Stimulated activated effector memory CD8-positive, alpha-beta T cell treated with anti-CD3 and anti-CD28 coated beads, Interleukin-12 subunit alpha, Interleukin-12 subunit beta, amount 100 ng/mL, for 72 hours (primary cell): ENCODE data around the gene ARID3A.

Experiments
- ATAC-seq: fragments of 150-1000 bp; cut with Tn5 transposase; 2 replicates; pipeline ENCODE4 v1.10.0; 2021
- DNase-seq, 2 donors: peaks; one replicate each; pipeline ENCODE4 v3.0.0; 2021 to 2022; ENCODE audit warnings: low spot score in 2 of 2
- H3K27ac Mint-ChIP-seq: one replicate; pipeline ENCODE4 v1.8.0; 2022; ENCODE audit warnings: mild to moderate bottlenecking, mixed read lengths
- H3K36me3 Mint-ChIP-seq: one replicate; pipeline ENCODE4 v1.8.0; 2022; ENCODE audit warnings: mild to moderate bottlenecking, mixed read lengths
- H3K4me1 Mint-ChIP-seq: one replicate; pipeline ENCODE4 v1.8.0; 2022; ENCODE audit warnings: mixed read lengths
- H3K4me3 Mint-ChIP-seq: one replicate; pipeline ENCODE4 v1.8.0; 2022; ENCODE audit warnings: mild to moderate bottlenecking, mixed read lengths
- H3K9me3 Mint-ChIP-seq: one replicate; pipeline ENCODE4 v1.8.0; 2022; ENCODE audit warnings: mixed read lengths

The ARID3A gene

GRCh38 chr19:918152-918437 lies 7.7 kb upstream of the ARID3A start:
- Mint-ChIP-seq H3K27ac (no peak overlapping the region), H3K9me3 (no peaks in the 10 kb centered on the region), H3K4me1 (peaks cover 22% of the 10 kb centered on the region), H3K4me3 (peak overlapping the region; percentile 70), H3K36me3 (peaks cover 18% of the 10 kb centered on the region)
- no peak for DNase-seq
- no peak for ATAC-seq

DNA sequence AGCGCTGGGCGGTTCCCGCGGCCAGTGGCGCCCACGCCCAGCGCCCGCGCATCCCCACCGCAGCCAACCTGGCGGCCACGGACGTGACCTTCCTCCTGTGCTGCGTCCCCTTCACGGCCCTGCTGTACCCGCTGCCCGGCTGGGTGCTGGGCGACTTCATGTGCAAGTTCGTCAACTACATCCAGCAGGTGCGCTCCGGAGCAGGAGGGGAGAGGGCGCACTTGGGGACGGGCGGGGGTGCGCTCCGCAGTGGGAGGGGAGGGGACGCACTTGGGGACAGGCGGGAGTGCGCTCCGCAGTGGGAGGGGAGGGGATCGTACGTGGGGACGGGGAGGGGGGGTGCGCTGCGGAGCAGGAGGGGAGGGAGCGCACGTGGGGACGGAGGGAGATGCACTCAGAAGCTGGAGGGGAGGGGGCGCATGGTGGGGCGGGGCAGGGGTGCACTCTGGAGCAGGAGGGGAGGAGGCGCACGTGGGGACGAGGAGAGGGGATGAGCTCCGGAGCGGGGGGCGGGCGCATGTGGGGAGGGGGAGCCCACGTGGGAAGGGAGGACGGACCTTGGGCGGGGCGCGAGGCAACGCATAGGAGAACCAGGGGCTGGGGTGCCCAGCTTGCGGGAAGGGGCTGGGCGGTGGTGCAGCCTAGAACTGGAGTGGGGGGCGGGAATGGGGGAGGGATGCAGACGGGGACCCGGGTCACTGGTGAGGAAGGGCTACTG lies 7.2 kb upstream of the ARID3A start:
- DNase-seq (no peak), ATAC-seq (no peak)
- no peak overlapping the region for H3K27ac Mint-ChIP-seq
- H3K9me3 Mint-ChIP-seq = no peaks in the 10 kb centered on the region
- peak overlapping the region; percentile 70 for H3K4me3 Mint-ChIP-seq
- peaks cover 18% of the 10 kb centered on the region for H3K36me3 Mint-ChIP-seq
- peaks cover 22% of the 10 kb centered on the region for H3K4me1 Mint-ChIP-seq

- H3K36me3 Mint-ChIP-seq = peaks cover 22% of the 10 kb centered on the region
- H3K9me3 Mint-ChIP-seq = no peaks in the 10 kb centered on the region
- peak; percentile 57 for ATAC-seq
- H3K4me3 Mint-ChIP-seq = peak overlapping the region; percentile 70
- peak in 1 of 2 donors; percentile 73 for DNase-seq
- H3K27ac Mint-ChIP-seq = no peak overlapping the region
- H3K4me1 Mint-ChIP-seq = peaks cover 22% of the 10 kb centered on the region
These were observed 6.4 kb upstream of the ARID3A start for GRCh38 chr19:919199-920050.

DNA sequence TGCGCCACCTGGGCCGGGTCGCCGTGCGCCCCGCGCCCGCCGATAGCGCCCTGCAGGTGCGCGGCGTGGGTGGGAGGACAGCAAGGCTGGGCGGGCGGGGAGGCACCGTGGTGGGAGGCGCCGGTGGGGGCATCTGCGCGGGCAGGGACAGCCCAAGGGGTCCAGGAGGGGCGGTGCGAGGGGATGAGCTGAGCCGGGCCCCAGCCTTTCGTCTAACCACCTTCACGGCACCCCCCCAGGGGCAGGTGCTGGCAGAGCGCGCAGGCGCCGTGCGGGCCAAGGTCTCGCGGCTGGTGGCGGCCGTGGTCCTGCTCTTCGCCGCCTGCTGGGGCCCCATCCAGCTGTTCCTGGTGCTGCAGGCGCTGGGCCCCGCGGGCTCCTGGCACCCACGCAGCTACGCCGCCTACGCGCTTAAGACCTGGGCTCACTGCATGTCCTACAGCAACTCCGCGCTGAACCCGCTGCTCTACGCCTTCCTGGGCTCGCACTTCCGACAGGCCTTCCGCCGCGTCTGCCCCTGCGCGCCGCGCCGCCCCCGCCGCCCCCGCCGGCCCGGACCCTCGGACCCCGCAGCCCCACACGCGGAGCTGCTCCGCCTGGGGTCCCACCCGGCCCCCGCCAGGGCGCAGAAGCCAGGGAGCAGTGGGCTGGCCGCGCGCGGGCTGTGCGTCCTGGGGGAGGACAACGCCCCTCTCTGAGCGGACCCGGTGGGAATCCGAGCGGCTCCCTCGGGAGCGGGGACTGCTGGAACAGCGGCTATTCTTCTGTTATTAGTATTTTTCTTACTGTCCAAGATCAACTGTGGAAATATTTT lies 5.6 kb upstream of the ARID3A start:
- no peaks in the 10 kb centered on the region for H3K9me3 Mint-ChIP-seq
- peak; percentile 64 to 80 for DNase-seq
- H3K36me3 Mint-ChIP-seq = peaks cover 30% of the 10 kb centered on the region
- peak overlapping the region; percentile 79 for H3K27ac Mint-ChIP-seq
- peak overlapping the region; percentile 70 for H3K4me3 Mint-ChIP-seq
- peak; percentile 60 for ATAC-seq
- peaks cover 22% of the 10 kb centered on the region for H3K4me1 Mint-ChIP-seq

- ATAC-seq (no peak), DNase-seq (peak in 1 of 2 donors; percentile 70)
- Mint-ChIP-seq H3K4me1 (peaks cover 15% of the 10 kb centered on the region), H3K36me3 (peaks cover 30% of the 10 kb centered on the region), H3K4me3 (peak overlapping the region; percentile 74), H3K9me3 (no peaks in the 10 kb centered on the region), H3K27ac (peak overlapping the region; percentile 77)
These were observed 1.2 kb upstream of the ARID3A start for GRCh38 chr19:924553-925086.

DNA sequence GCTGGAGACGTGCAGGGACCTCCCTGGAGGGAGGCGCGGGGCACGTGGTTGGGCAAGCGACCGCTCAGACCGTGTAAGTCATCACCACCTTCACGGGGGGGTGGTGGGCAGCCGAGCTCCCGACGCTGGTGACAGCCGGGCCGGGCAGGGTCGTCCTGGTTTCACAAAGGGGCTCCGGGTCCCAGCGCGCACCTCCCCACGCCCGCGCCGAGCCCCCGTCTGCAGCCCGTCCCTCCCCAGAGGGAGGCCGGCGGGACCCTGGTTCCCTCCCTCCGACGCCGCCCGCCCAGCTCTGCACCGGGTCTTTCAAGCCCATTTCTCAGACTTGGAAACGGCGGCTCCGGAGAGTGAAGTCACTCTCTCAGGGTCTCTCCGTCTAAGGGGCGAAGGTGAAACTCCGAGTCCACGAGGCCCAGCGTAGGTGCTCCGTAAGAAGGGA lies 729 bp upstream of the ARID3A start:
- ATAC-seq (peak; percentile 76), DNase-seq (no peak)
- Mint-ChIP-seq H3K36me3 (peaks cover 33% of the 10 kb centered on the region), H3K9me3 (no peaks in the 10 kb centered on the region), H3K4me1 (peaks cover 15% of the 10 kb centered on the region), H3K27ac (peak overlapping the region; percentile 77), H3K4me3 (peak overlapping the region; percentile 74)

- peak overlapping the region; percentile 74 for H3K4me3 Mint-ChIP-seq
- ATAC-seq = no peak
- peaks cover 8% of the 10 kb centered on the region for H3K4me1 Mint-ChIP-seq
- H3K36me3 Mint-ChIP-seq = peaks cover 34% of the 10 kb centered on the region
- H3K9me3 Mint-ChIP-seq = no peaks in the 10 kb centered on the region
- H3K27ac Mint-ChIP-seq = no peak overlapping the region
- DNase-seq = no peak
These were observed 421 bp downstream of the ARID3A start for GRCh38 chr19:926323-926588.

GRCh38 chr19:926589-927350 lies 935 bp downstream of the ARID3A start:
- DNase-seq (peak in 1 of 2 donors; percentile 61), ATAC-seq (no peak)
- H3K36me3 Mint-ChIP-seq = peaks cover 32% of the 10 kb centered on the region
- peak overlapping the region; percentile 74 for H3K4me3 Mint-ChIP-seq
- no peak overlapping the region for H3K27ac Mint-ChIP-seq
- no peaks in the 10 kb centered on the region for H3K9me3 Mint-ChIP-seq
- H3K4me1 Mint-ChIP-seq = peaks cover 3% of the 10 kb centered on the region

DNA sequence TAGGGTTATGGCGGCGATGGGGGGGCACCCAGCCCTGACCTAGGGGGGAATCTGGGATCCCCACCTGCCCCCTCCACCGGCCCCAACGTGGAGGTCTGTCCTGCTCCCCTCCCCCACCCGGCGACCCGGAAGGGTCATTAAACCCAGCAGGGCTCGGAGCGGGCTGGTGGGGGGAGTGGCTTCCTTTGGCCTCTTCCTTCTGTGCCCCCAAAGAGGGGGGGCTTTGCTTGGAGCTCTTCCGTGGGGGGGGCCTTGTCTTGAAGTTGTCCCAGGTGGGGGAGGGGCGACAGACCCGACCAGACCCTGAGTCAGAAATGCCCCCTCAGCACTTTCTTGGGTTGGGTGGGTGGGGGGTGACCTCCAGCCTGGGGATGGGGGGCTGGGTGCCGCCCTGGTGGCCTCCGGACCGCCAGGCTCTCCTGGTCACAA lies 1.5 kb downstream of the ARID3A start:
- H3K27ac Mint-ChIP-seq = no peak overlapping the region
- peak overlapping the region; percentile 74 for H3K4me3 Mint-ChIP-seq
- peaks cover 27% of the 10 kb centered on the region for H3K36me3 Mint-ChIP-seq
- H3K4me1 Mint-ChIP-seq = peaks cover 5% of the 10 kb centered on the region
- DNase-seq (no peak), ATAC-seq (no peak)
- H3K9me3 Mint-ChIP-seq = no peaks in the 10 kb centered on the region

DNA sequence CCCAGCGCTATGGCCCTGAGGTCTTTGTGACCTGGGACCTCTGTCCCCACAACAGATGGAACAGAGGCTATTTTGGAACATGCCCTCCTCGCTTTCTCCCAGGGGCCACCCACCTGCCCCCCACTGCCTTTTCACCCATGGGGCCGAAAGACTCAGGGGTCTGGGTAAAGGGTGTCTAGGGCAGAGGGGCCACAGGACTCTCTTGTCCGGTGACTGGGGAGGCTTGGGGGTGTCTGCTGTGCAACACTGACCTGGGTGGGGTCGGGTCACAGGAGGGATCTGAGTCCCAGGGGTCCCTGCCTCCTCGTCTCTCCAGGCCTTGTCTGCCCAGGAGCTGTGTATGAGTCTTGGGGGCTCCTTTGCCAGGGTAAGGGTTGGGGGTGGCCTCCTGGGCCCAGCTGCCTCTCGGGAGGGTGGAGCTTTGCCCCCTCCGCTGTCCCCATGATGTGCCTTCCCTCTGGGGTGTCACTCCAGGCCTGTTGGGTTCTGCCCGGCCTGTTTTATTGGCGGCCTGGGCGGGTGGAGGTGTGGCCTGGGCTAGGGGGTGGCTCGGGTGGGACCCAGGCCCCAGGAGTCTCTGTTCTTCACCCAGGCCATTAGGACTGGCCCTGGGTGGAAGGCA lies 2.1 kb downstream of the ARID3A start:
- Mint-ChIP-seq H3K27ac (no peak overlapping the region), H3K4me3 (peak overlapping the region; percentile 74), H3K36me3 (peaks cover 27% of the 10 kb centered on the region), H3K4me1 (peaks cover 10% of the 10 kb centered on the region), H3K9me3 (no peaks in the 10 kb centered on the region)
- no peak for DNase-seq
- no peak for ATAC-seq

- no peak overlapping the region for H3K27ac Mint-ChIP-seq
- DNase-seq (no peak), ATAC-seq (no peak)
- peak overlapping the region; percentile 74 for H3K4me3 Mint-ChIP-seq
- no peaks in the 10 kb centered on the region for H3K9me3 Mint-ChIP-seq
- peaks cover 27% of the 10 kb centered on the region for H3K36me3 Mint-ChIP-seq
- peaks cover 12% of the 10 kb centered on the region for H3K4me1 Mint-ChIP-seq
These were observed 2.8 kb downstream of the ARID3A start for GRCh38 chr19:928471-929202.

DNA sequence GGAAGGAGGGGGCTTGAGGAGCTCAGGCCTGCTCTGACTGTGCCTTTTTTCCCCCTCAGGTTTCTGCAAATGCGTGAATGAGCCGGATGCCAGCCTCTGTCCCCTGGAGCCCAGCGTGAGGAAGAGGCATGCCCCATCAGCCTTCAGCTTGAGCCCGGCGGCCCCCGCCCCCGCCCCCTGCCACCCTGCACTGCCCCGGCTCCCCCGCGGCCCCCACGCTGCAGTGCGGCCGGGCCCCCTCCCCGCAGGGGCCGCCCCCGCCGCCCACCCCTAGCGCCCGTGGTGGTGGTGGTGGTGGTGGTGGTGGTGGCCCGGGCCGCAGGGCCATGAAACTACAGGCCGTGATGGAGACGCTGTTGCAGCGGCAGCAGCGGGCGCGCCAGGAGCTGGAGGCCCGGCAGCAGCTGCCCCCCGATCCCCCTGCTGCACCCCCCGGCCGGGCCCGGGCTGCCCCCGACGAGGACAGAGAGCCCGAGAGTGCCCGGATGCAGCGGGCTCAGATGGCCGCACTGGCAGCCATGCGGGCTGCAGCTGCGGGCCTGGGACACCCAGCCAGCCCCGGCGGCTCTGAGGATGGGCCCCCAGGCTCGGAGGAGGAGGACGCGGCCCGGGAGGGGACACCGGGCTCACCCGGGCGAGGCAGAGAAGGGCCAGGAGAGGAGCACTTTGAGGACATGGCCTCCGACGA lies 3.5 kb downstream of the ARID3A start:
- H3K9me3 Mint-ChIP-seq = no peaks in the 10 kb centered on the region
- H3K4me3 Mint-ChIP-seq = no peak overlapping the region
- no peak for DNase-seq
- peaks cover 23% of the 10 kb centered on the region for H3K36me3 Mint-ChIP-seq
- no peak for ATAC-seq
- H3K27ac Mint-ChIP-seq = no peak overlapping the region
- peaks cover 12% of the 10 kb centered on the region for H3K4me1 Mint-ChIP-seq

DNA sequence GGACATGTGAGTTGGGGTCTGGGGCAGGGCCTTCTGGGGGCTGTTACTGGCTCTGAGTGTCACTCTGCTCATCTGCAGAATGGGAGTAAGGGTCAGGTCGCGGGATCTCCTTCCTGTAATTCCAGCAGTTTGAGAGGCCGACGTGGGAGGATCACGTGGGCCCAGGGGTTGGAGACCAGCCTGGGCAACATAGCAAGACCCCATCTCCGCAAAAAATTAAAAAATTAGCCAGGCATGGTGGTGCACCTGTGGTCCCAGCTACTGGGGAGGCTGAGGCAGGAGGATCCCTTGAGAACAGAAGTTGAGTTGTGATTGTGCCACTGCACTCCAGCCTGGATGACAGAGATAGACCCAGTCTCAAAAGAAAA lies 4.0 kb downstream of the ARID3A start:
- no peak for ATAC-seq
- no peak for DNase-seq
- H3K4me3 Mint-ChIP-seq = no peak overlapping the region
- H3K4me1 Mint-ChIP-seq = peaks cover 12% of the 10 kb centered on the region
- H3K36me3 Mint-ChIP-seq = peaks cover 17% of the 10 kb centered on the region
- H3K27ac Mint-ChIP-seq = no peak overlapping the region
- H3K9me3 Mint-ChIP-seq = no peaks in the 10 kb centered on the region
